ENCODE results near the gene SLC35F3. TPM values are rescaled to one million over a fixed set of nuclear protein-coding genes. Genes with fewer than 3 reads are reported as not detected.
"Not testable (repeated sequence)": the region's sequence is repeated elsewhere in the genome, so short reads cannot be mapped to it uniquely, and the experiment has no call there.

The SLC35F3 gene
- total RNA-seq, 2 donors from 2014 or later: 0.13 TPM; not detected in 1

- Histone ChIP-seq H3K36me3 (no peaks in the 10 kb centered on the region), H3K27me3 (no peaks in the 10 kb centered on the region), H3K9ac (ENCODE audit: low read depth in 2 of 2, low read length in 2 of 2) (no peak overlapping the region), H3K27ac (no peak overlapping the region), H3K9me3 (no peaks in the 10 kb centered on the region), H3K4me1 (no peaks in the 10 kb centered on the region), H3K4me3 (no peak overlapping the region)
- no peak for TF ChIP-seq CTCF (IDR thresholded peaks at IDR 0.05)
- intact Hi-C loops (cut with DNase I): no loop called here
- DNase-seq: no peak
These were observed 214.4 kb downstream of the SLC35F3 start for GRCh38 chr1:234118911-234119310.

- no peak for TF ChIP-seq CTCF (IDR thresholded peaks at IDR 0.05)
- H3K27ac ChIP-seq: no peak overlapping the region
- no peaks in the 10 kb centered on the region for H3K27me3 ChIP-seq
- no peak overlapping the region for H3K4me3 ChIP-seq
- H3K36me3 ChIP-seq: no peaks in the 10 kb centered on the region
- H3K9me3 ChIP-seq: no peaks in the 10 kb centered on the region
- H3K4me1 ChIP-seq: no peaks in the 10 kb centered on the region
- no peak for DNase-seq
- intact Hi-C loops (cut with DNase I): no loop called here
- no peak overlapping the region for H3K9ac ChIP-seq (ENCODE audit: low read depth in 2 of 2, low read length in 2 of 2)
These were observed 215.0 kb downstream of the SLC35F3 start for GRCh38 chr1:234119431-234119830.

GRCh38 chr1:234120327-234120944 is 216.0 kb downstream of the SLC35F3 start:
- DNase-seq: no peak
- no peaks in the 10 kb centered on the region for H3K27me3 ChIP-seq
- intact Hi-C loops (cut with DNase I): no loop called here
- no peak overlapping the region for H3K9ac ChIP-seq (ENCODE audit: low read depth in 2 of 2, low read length in 2 of 2)
- H3K27ac ChIP-seq: no peak overlapping the region
- no peaks in the 10 kb centered on the region for H3K36me3 ChIP-seq
- no peak overlapping the region for H3K4me3 ChIP-seq
- TF ChIP-seq CTCF (IDR thresholded peaks at IDR 0.05): no peak
- no peaks in the 10 kb centered on the region for H3K9me3 ChIP-seq
- no peaks in the 10 kb centered on the region for H3K4me1 ChIP-seq

- H3K9ac ChIP-seq (ENCODE audit: low read depth in 2 of 2, low read length in 2 of 2); H3K27ac ChIP-seq; intact Hi-C loops (cut with DNase I); H3K4me1 ChIP-seq; DNase-seq; H3K9me3 ChIP-seq; H3K36me3 ChIP-seq; H3K27me3 ChIP-seq; H3K4me3 ChIP-seq: not testable (repeated sequence)
These were observed 217.2 kb downstream of the SLC35F3 start for GRCh38 chr1:234121659-234122058.

- DNase-seq; H3K27ac ChIP-seq; H3K9ac ChIP-seq (ENCODE audit: low read depth in 2 of 2, low read length in 2 of 2); H3K9me3 ChIP-seq; H3K36me3 ChIP-seq; H3K4me3 ChIP-seq; intact Hi-C loops (cut with DNase I); H3K4me1 ChIP-seq; H3K27me3 ChIP-seq: not testable (repeated sequence)
These were observed 218.1 kb downstream of the SLC35F3 start for GRCh38 chr1:234122571-234122970.

GRCh38 chr1:234123867-234124266 is 219.4 kb downstream of the SLC35F3 start:
- H3K27me3 ChIP-seq: no peaks in the 10 kb centered on the region

More at GRCh38 chr1:234123867-234124266, 219.4 kb downstream of the SLC35F3 start:
- no peak for DNase-seq
- H3K36me3 ChIP-seq: no peaks in the 10 kb centered on the region
- TF ChIP-seq CTCF (IDR thresholded peaks at IDR 0.05): no peak
- H3K4me1 ChIP-seq: no peaks in the 10 kb centered on the region
- intact Hi-C loops (cut with DNase I): no loop called here
- no peaks in the 10 kb centered on the region for H3K9me3 ChIP-seq
- H3K9ac ChIP-seq (ENCODE audit: low read depth in 2 of 2, low read length in 2 of 2): no peak overlapping the region
- no peak overlapping the region for H3K4me3 ChIP-seq
- no peak overlapping the region for H3K27ac ChIP-seq

Measured in colonic mucosa (tissue), 4 donors.